Measurements from ENCODE around the gene APOBEC3C. TPM values are rescaled to one million over a fixed set of nuclear protein-coding genes. Genes with fewer than 3 reads are reported as not detected.
"Not testable (repeated sequence)": the region's sequence is repeated elsewhere in the genome, so short reads cannot be mapped to it uniquely, and the experiment has no call there.

The APOBEC3C gene
- total RNA-seq, 1 donor from 2014 or later: 9.5 TPM

DNA sequence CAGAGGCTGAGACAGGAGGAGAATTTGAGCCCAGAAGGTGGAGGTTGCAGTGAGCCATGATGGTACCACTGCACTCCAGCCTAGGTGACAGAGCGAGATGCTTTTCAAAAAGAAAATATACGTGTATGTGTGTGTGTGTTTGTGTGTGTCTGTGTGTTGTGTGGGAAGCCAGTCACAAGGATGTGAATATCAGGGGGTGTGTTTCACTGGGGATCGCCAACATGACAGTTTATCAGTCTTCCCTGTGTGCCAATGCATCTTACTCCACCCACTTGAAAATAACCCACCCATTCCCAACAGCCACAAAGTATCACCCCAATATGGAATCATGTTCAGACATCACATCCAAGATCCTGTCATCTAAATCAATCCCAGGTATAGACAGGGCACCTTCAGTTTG is 42.3 kb upstream of the APOBEC3C start:
- Mint-ChIP-seq H3K9me3 (no peaks in the 10 kb centered on the region), H3K4me3 (no peak overlapping the region), H3K27ac (ENCODE audit: unreplicated experiment) (no peak overlapping the region), H3K36me3 (ENCODE audit: low read depth) (no peaks in the 10 kb centered on the region), H3K4me1 (no peaks in the 10 kb centered on the region), H3K27me3 (ENCODE audit: low read depth) (peaks cover 14% of the 10 kb centered on the region)
- no peak for DNase-seq (ENCODE audit: low read depth, low spot score)
- TF ChIP-seq, protein P1, sequence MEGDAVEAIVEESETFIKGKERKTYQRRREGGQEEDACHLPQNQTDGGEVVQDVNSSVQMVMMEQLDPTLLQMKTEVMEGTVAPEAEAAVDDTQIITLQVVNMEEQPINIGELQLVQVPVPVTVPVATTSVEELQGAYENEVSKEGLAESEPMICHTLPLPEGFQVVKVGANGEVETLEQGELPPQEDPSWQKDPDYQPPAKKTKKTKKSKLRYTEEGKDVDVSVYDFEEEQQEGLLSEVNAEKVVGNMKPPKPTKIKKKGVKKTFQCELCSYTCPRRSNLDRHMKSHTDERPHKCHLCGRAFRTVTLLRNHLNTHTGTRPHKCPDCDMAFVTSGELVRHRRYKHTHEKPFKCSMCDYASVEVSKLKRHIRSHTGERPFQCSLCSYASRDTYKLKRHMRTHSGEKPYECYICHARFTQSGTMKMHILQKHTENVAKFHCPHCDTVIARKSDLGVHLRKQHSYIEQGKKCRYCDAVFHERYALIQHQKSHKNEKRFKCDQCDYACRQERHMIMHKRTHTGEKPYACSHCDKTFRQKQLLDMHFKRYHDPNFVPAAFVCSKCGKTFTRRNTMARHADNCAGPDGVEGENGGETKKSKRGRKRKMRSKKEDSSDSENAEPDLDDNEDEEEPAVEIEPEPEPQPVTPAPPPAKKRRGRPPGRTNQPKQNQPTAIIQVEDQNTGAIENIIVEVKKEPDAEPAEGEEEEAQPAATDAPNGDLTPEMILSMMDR (conservative IDR thresholded peaks at IDR 0.05): no peak

DNA sequence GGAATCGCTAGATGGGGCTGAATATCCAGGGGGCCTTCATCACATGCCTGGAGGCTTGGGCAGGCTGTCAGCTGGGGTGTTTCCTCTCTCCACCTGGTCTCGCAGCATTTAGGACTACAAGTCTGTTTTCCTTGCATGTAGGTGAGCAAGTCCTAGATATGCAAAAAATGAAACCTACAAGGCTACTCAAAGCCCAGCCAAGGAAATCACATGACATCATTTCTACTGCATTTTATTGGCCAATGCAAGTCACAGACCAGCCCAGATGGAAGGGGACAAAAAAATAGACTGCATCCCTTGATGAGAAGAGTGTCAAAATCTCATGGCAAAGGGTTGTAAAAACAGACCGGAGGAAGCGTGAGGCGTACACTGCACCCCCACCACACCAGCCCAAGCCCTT is 41.5 kb upstream of the APOBEC3C start:
- DNase-seq (ENCODE audit: low read depth, low spot score): no peak
- Mint-ChIP-seq H3K27ac (ENCODE audit: unreplicated experiment) (no peak overlapping the region), H3K36me3 (ENCODE audit: low read depth) (peaks cover 2% of the 10 kb centered on the region), H3K27me3 (ENCODE audit: low read depth) (peaks cover 14% of the 10 kb centered on the region), H3K4me1 (no peaks in the 10 kb centered on the region), H3K4me3 (no peak overlapping the region), H3K9me3 (peaks cover 3% of the 10 kb centered on the region)
- TF ChIP-seq, protein P1 (conservative IDR thresholded peaks at IDR 0.05): no peak

DNA sequence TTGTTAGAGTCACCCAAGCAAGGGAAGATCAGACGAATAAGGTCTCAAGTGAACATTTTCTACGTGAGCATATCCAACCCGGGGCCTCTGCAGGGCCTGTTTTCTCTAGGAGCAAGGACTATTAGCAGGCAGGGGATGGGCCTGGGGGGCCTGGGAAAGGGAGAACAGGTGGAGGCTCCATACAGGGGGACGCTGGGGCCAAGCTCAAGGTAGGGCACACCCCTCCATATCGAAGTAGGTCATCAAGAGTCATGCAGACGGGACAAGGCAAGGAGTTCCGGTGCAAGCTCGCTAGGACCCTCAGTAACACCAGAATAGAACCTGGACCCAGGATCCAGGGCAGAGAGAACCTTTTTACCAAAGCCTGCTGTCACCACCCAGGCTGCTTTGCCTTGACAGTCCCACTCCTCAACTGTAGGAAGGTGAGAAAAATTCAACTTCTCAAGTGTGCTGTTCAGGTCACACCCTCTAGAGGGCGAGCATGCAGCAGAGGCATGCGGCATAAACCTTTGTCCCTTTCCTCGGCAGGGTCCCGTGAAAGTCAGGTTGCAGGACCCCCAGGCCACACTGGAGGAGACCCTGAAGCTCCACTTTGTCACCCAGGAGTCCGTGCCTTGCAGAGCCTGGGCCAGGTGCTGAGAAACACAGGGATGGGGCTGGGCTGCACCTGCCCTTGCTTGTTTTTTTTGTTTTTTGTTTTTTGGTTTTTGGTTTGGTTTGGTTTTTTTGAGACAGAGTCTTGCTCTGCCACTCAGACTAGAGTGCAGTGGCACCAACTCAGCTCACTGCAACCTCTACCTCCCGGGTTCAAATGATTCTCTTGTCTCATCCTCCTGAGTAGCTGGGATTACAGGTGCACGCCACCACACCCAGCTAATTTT is 40.5 kb upstream of the APOBEC3C start:
- peak; percentile 62 for DNase-seq (ENCODE audit: low read depth, low spot score)
- Mint-ChIP-seq H3K27ac (ENCODE audit: unreplicated experiment) (no peak overlapping the region), H3K27me3 (ENCODE audit: low read depth) (peaks cover 17% of the 10 kb centered on the region), H3K36me3 (ENCODE audit: low read depth) (peaks cover 2% of the 10 kb centered on the region), H3K4me1 (no peaks in the 10 kb centered on the region), H3K4me3 (no peak overlapping the region), H3K9me3 (peaks cover 3% of the 10 kb centered on the region)
- TF ChIP-seq, protein P1 (conservative IDR thresholded peaks at IDR 0.05): peak; percentile 86

DNA sequence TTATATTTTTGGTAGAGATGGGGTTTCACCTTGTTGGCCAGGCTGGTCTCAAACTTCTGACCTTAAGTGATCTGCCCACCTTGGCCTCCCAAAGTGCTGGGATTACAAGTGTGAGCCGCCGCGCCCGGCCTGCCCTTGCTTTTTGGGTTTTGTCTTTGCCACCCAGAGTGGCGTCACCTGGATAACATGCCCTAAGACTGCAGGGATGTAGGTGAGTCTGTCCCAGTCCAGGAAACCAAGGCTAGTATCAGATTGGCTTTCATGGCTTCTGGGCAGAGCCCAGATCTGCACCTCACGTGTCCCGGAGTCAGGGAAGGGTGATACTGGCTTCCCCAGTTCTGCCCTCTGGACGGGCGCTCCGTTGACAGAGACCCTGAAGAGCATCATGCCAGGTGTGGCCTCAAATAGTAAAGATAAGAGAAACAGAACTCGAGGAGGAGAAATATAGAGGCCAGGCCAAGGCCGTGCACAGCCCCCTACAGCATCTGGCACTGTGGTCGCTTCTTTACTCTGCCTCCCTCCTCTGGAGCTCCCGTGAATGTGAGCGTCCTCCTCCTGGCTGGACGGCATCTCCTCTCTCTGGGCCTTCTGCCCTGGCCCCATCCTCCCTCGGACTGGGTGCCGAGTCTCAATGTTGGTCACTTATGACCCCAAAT is 39.8 kb upstream of the APOBEC3C start:
- no peaks in the 10 kb centered on the region for H3K4me1 Mint-ChIP-seq
- peaks cover 17% of the 10 kb centered on the region for H3K27me3 Mint-ChIP-seq (ENCODE audit: low read depth)
- peaks cover 3% of the 10 kb centered on the region for H3K9me3 Mint-ChIP-seq
- no peak overlapping the region for H3K27ac Mint-ChIP-seq (ENCODE audit: unreplicated experiment)
- peaks cover 2% of the 10 kb centered on the region for H3K36me3 Mint-ChIP-seq (ENCODE audit: low read depth)
- DNase-seq (ENCODE audit: low read depth, low spot score): no peak
- TF ChIP-seq, protein P1 (conservative IDR thresholded peaks at IDR 0.05): no peak
- H3K4me3 Mint-ChIP-seq: no peak overlapping the region

DNA sequence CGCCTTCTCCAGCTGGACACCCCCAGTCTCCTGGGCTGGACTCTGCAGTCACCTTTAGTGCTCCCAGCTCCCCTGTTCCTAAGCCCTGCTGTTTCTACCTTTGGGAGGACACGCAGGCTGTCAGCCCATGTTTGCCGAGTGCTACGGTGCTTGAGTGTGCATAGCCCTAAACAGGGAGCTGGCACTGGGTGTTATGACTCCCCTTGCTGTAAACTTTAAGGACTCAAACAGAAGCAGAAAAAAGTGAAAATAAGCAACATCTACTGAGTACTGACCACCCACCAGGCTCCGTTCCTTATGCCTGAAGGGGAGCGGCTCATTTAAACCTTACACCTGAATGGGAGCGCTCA is 39.3 kb upstream of the APOBEC3C start:
- DNase-seq (ENCODE audit: low read depth, low spot score): no peak
- H3K9me3 Mint-ChIP-seq: peaks cover 3% of the 10 kb centered on the region
- TF ChIP-seq, protein P1 (conservative IDR thresholded peaks at IDR 0.05): no peak
- H3K4me1 Mint-ChIP-seq: no peaks in the 10 kb centered on the region
- H3K27ac Mint-ChIP-seq (ENCODE audit: unreplicated experiment): no peak overlapping the region
- H3K27me3 Mint-ChIP-seq (ENCODE audit: low read depth): peaks cover 17% of the 10 kb centered on the region
- no peak overlapping the region for H3K4me3 Mint-ChIP-seq
- peaks cover 2% of the 10 kb centered on the region for H3K36me3 Mint-ChIP-seq (ENCODE audit: low read depth)

DNA sequence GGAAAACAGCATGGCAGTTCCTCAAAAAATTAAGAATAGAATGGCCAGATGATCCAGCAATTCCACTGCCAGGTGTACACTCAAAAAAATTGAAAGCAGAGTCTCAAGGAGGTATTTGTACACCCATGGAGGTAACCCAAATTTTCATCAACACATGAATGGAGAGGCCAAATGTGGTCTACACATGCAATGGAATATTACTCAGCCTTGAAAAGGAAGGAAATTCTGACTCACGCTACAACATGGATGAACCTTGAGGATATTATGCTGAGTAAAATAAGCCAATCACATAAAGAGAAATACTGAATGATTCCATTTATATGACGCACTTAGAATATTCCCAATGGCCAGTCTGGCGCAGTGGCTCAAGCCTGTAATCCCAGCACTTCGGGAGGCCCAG is 36.8 kb upstream of the APOBEC3C start:
- not testable (repeated sequence) for H3K27me3 Mint-ChIP-seq (ENCODE audit: low read depth); H3K36me3 Mint-ChIP-seq (ENCODE audit: low read depth); H3K4me3 Mint-ChIP-seq; H3K27ac Mint-ChIP-seq (ENCODE audit: unreplicated experiment); H3K9me3 Mint-ChIP-seq; DNase-seq (ENCODE audit: low read depth, low spot score)
- H3K4me1 Mint-ChIP-seq: peaks cover 11% of the 10 kb centered on the region

DNA sequence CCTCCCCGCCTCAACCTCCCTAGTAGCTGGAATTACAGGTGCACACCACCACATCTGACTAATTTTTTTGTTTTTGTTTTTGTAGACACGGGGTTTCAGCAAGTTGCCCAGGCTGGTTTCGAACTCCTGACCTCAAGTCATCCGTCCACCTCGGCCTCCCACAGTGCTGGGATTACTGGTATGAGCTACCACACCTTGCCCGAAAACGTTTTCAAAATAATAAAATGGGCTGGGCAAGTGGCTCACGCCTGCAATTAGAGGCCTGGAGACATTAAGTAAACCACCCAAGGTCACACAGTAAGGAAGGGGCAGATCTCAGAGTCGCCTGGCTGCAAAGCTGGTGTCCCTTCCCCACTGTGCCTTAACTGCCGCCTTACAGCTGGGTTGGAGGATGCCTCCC is 33.5 kb upstream of the APOBEC3C start:
- peaks cover 17% of the 10 kb centered on the region for H3K4me1 Mint-ChIP-seq
- H3K27me3 Mint-ChIP-seq (ENCODE audit: low read depth); DNase-seq (ENCODE audit: low read depth, low spot score); H3K4me3 Mint-ChIP-seq; H3K27ac Mint-ChIP-seq (ENCODE audit: unreplicated experiment); H3K9me3 Mint-ChIP-seq; H3K36me3 Mint-ChIP-seq (ENCODE audit: low read depth): not testable (repeated sequence)

All from neural crest cell (in vitro differentiated cells).